Spinal cord (tissue), 10 donors: ENCODE results near the gene CEP112. TPM values are rescaled to one million over a fixed set of nuclear protein-coding genes. Genes with fewer than 3 reads are reported as not detected.

Source experiments
- DNase-seq, 6 donors: peaks; one replicate each; pipeline versions ENCODE4 v3.0.0 to v3.0.0-alpha.2; 2013 to 2015; ENCODE audit warnings: low spot score in 6 of 6, low read depth in 4 of 6
- H3K27ac ChIP-seq: one replicate; pipeline ENCODE4 v1.5.1; 2013; ENCODE audit warnings: low read depth, low read length, control low read depth
- H3K27me3 ChIP-seq: one replicate; pipeline ENCODE4 v1.6.1; 2013; ENCODE audit warnings: low read length; ENCODE audit not compliant: control insufficient read depth, insufficient read depth
- H3K36me3 ChIP-seq: one replicate; pipeline ENCODE4 v1.6.1; 2013; ENCODE audit warnings: low read length; ENCODE audit not compliant: control insufficient read depth, insufficient read depth
- H3K4me1 ChIP-seq: one replicate; pipeline ENCODE4 v1.6.1; 2013; ENCODE audit warnings: low read length; ENCODE audit not compliant: control insufficient read depth, insufficient read depth
- H3K4me3 ChIP-seq: one replicate; pipeline ENCODE4 v1.5.1; 2013; ENCODE audit warnings: low read depth, low read length, control low read depth
- H3K9me3 ChIP-seq: one replicate; pipeline ENCODE4 v1.6.1; 2013; ENCODE audit warnings: low read length; ENCODE audit not compliant: control insufficient read depth, insufficient read depth
- WGBS: methylation state at CpG from one replicate; pipeline ENCODE4 v1.1.5; 2013; ENCODE audit warnings: missing lambda C conversion rate; ENCODE audit not compliant: insufficient coverage; 5-methylcytosine and 5-hydroxymethylcytosine counted together
- polyA plus RNA-seq, 2 donors: library from polyadenylated mRNA; unstranded; fragments of 120-200 nt; gene quantifications; one replicate each; pipeline ENCODE4 v1.2.1, GENCODE V29; 2013; ENCODE audit not compliant: insufficient read length in 2 of 2
- total RNA-seq, 2 donors: library from RNA; depleted of rRNA in 1 of 2; stranded (reverse); fragments of 120-200 nt in 1 of 2; fragments of >200 nt in 1 of 2; gene quantifications; one replicate each; pipeline versions ENCODE4 v1.2.3 to v1.2.4, GENCODE V29; 2013 to 2014
- donor health status: healthy.

The CEP112 gene
- total and polyA plus RNA-seq, 4 donors, result 9.1 to 26.2 (median 17.6) TPM

DNA sequence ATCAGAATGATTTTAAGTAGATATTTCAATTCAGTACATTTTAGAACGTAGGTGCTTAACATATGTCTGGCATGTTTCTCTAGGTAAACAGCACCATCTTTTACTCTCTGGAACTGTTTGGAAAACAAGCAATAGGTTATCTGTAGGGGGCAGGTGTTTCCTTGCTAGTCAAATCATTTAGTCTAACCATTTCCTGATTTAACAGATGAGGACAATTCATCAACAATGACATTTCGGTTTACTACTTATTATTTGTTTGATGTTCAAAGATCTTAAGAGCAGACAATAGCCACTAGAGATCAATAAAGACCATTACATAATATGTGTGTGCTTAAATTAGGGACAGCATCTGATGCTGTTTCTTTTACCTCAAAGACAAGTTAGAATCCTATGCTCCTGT is 173.1 kb downstream of the CEP112 start:
- peak in 1 of 6 donors; percentile 33 for DNase-seq
- H3K27ac ChIP-seq, result no peak overlapping the region
- peaks cover 4% of the 10 kb centered on the region for H3K36me3 ChIP-seq
- peaks cover 9% of the 10 kb centered on the region for H3K9me3 ChIP-seq
- no peak overlapping the region for H3K4me3 ChIP-seq
- WGBS, result no CpG with 5 or more reads among the region's 2 CpGs
- H3K27me3 ChIP-seq, result no peaks in the 10 kb centered on the region
- H3K4me1 ChIP-seq, result no peaks in the 10 kb centered on the region

DNA sequence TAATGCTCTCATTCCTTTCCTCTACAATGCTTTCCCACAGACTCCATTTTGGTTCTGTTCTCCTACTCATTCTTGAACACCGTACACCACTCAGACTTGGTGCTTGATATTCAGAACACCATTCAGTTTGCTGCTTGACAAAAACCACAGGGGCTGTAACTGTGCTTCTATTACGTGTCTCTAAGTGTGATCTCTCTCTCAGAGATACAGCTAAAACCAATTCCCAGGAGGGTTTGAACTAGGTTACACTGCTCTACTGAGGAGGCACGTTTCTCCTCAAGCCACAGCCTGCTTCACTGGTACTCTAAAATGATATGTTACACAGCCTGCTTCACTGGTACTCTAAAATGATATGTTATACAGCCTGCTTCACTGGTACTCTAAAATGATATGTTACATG is 175.7 kb downstream of the CEP112 start:
- DNase-seq, result no peak
- Histone ChIP-seq H3K36me3 (peaks cover 7% of the 10 kb centered on the region), H3K27me3 (no peaks in the 10 kb centered on the region), H3K9me3 (no peaks in the 10 kb centered on the region), H3K27ac (no peak overlapping the region), H3K4me1 (no peaks in the 10 kb centered on the region), H3K4me3 (no peak overlapping the region)
- WGBS, result 92% methylated on average over 2 of the region's 3 CpGs

- Histone ChIP-seq H3K36me3 (peaks cover 2% of the 10 kb centered on the region), H3K4me1 (no peaks in the 10 kb centered on the region), H3K4me3 (no peak overlapping the region), H3K27me3 (no peaks in the 10 kb centered on the region), H3K27ac (no peak overlapping the region), H3K9me3 (no peaks in the 10 kb centered on the region)
- no peak for DNase-seq
- no CpG with 5 or more reads among the region's 1 CpG for WGBS
Measured at GRCh38 chr17:66008680-66009079, 183.3 kb downstream of the CEP112 start.

DNA sequence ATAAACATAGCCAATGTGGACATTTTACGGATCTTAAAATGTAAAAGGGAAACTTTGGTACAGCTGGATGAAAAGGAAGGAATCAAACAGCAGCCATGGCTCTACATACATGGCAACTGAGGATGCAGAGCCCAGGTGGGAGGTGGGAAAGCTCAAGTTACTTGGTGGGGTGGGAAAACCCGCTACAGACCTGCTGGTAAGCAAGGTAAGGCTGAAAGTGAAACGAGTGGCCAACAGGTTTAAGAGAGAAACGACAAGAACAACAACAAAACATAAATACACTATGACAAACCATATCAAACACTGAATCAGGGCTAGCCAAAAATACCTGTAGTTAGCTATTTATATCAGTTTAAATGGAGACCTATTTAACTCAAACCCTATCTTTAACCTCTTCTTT is 185.3 kb downstream of the CEP112 start:
- H3K27me3 ChIP-seq, result no peaks in the 10 kb centered on the region
- no peak overlapping the region for H3K4me3 ChIP-seq
- H3K9me3 ChIP-seq, result no peaks in the 10 kb centered on the region
- no peaks in the 10 kb centered on the region for H3K4me1 ChIP-seq
- H3K27ac ChIP-seq, result no peak overlapping the region
- no CpG with 5 or more reads among the region's 4 CpGs for WGBS
- no peaks in the 10 kb centered on the region for H3K36me3 ChIP-seq
- DNase-seq, result no peak

DNA sequence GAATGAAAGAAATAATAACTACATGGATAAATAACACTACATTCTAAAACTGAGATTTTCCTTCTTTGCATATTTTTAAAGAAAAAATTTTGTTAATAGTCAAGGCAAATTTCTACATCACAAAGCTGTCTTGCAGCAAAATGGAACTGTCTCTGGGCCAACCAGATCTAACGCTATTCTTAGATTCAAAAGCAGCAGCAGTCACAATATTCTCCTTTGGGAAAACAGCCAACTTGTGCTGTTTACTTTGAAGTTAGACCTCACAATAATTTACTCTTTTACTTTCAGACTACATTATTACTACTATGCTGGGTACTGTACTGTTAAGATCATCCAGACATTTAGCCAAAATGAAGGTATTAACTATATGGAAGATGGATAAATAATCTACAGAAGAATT is 189.1 kb downstream of the CEP112 start:
- DNase-seq, result peak in 1 of 6 donors; percentile 49
- Histone ChIP-seq H3K27me3 (no peaks in the 10 kb centered on the region), H3K4me1 (no peaks in the 10 kb centered on the region), H3K4me3 (no peak overlapping the region), H3K36me3 (no peaks in the 10 kb centered on the region), H3K27ac (no peak overlapping the region), H3K9me3 (no peaks in the 10 kb centered on the region)
- WGBS, result 29% methylated on average over 1 of the region's 1 CpG

DNA sequence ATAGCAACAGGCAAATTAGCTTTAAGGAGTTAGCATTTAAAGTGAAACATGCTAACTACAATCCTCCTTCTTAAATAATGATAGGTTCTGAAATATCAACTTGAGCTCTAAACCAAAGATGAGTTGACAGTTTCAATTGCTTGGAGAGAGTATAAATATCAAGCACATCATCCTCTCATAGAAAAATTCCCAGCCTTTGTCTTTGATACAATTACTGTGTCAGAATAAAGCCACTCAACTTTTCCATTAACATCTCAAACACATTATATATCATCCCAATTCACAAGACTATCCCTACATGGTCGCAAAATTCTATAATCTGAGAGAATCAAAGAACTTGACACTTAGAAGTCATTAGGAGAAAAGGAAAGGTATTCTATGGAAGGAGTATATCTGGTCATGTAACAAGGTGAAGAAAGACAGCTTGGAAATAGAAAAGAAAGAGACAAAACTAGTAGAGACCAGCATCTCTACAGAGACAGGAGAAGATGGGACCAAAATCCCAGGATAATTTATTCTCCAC is 189.8 kb downstream of the CEP112 start:
- no CpG with 5 or more reads among the region's 1 CpG for WGBS
- no peak for DNase-seq
- Histone ChIP-seq H3K4me3 (no peak overlapping the region), H3K27ac (no peak overlapping the region), H3K9me3 (no peaks in the 10 kb centered on the region), H3K27me3 (no peaks in the 10 kb centered on the region), H3K36me3 (no peaks in the 10 kb centered on the region), H3K4me1 (no peaks in the 10 kb centered on the region)

- no peak overlapping the region for H3K4me3 ChIP-seq
- no peaks in the 10 kb centered on the region for H3K36me3 ChIP-seq
- H3K27me3 ChIP-seq, result no peaks in the 10 kb centered on the region
- no peaks in the 10 kb centered on the region for H3K9me3 ChIP-seq
- 67% methylated on average over 3 of the region's 4 CpGs for WGBS
- DNase-seq, result no peak
- no peak overlapping the region for H3K27ac ChIP-seq
- H3K4me1 ChIP-seq, result no peaks in the 10 kb centered on the region
Measured at GRCh38 chr17:66000216-66000615, 191.7 kb downstream of the CEP112 start.

GRCh38 chr17:65998675-65999074 is 193.3 kb downstream of the CEP112 start:
- no peak overlapping the region for H3K27ac ChIP-seq
- WGBS, result no CpG with 5 or more reads among the region's 3 CpGs
- H3K36me3 ChIP-seq, result no peaks in the 10 kb centered on the region
- DNase-seq, result no peak
- no peaks in the 10 kb centered on the region for H3K27me3 ChIP-seq
- H3K9me3 ChIP-seq, result no peaks in the 10 kb centered on the region
- H3K4me1 ChIP-seq, result no peaks in the 10 kb centered on the region
- H3K4me3 ChIP-seq, result no peak overlapping the region

- Histone ChIP-seq H3K4me3 (no peak overlapping the region), H3K27me3 (no peaks in the 10 kb centered on the region), H3K27ac (no peak overlapping the region), H3K36me3 (no peaks in the 10 kb centered on the region), H3K9me3 (no peaks in the 10 kb centered on the region), H3K4me1 (no peaks in the 10 kb centered on the region)
- DNase-seq, result no peak
- 94% methylated on average over 2 of the region's 4 CpGs for WGBS
Measured at GRCh38 chr17:65994679-65995078, 197.3 kb downstream of the CEP112 start.

DNA sequence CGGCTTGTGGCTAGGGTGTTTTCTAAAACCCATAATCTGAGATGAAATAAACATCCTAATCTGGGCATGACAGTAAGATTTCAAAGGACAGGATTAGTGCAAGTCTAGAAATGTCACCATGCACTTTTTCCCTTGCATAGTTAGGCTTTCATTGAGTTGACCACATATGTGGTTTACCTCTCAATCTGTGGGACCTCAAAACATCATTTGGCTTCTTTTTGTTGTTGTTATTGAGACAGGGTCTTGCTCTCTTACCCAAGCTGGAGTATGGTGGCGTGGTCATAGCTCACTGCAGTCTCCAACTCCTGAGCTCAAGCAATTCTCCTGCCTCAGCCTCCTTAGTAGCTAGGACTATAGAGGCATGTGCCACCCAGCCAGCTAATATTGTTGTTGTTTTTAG is 197.8 kb downstream of the CEP112 start:
- no peaks in the 10 kb centered on the region for H3K36me3 ChIP-seq
- H3K9me3 ChIP-seq, result no peaks in the 10 kb centered on the region
- H3K4me3 ChIP-seq, result no peak overlapping the region
- no peak for DNase-seq
- H3K4me1 ChIP-seq, result no peaks in the 10 kb centered on the region
- H3K27me3 ChIP-seq, result no peaks in the 10 kb centered on the region
- WGBS, result no CpG with 5 or more reads among the region's 2 CpGs
- no peak overlapping the region for H3K27ac ChIP-seq
